ENCODE data around the gene RNF224.
"Not testable (repeated sequence)": the region's sequence is repeated elsewhere in the genome, so short reads cannot be mapped to it uniquely, and the experiment has no call there.

RNF224 gene

GRCh38 chr9:137255448-137256114, 28.3 kb downstream of the RNF224 start:
- DNase-seq = peak in 1 of 2 experiments; percentile 67

- no peak for DNase-seq
Measured at GRCh38 chr9:137256362-137256761, 29.1 kb downstream of the RNF224 start.

- DNase-seq = no peak
Measured at GRCh38 chr9:137256856-137257255, 29.6 kb downstream of the RNF224 start.

- DNase-seq = not testable (repeated sequence)
Measured at GRCh38 chr9:137262173-137262908, 35.0 kb downstream of the RNF224 start.

GRCh38 chr9:137262909-137263285, 35.6 kb downstream of the RNF224 start:
- no peak for DNase-seq

- DNase-seq = no peak
Measured at GRCh38 chr9:137263506-137263905, 36.2 kb downstream of the RNF224 start.

- no peak for DNase-seq
Measured at GRCh38 chr9:137264067-137264466, 36.8 kb downstream of the RNF224 start.

- DNase-seq = no peak
Measured at GRCh38 chr9:137265496-137266161, 38.3 kb downstream of the RNF224 start.

- no peak for DNase-seq
Measured at GRCh38 chr9:137266162-137266527, 38.8 kb downstream of the RNF224 start.

GRCh38 chr9:137266585-137267453, 39.5 kb downstream of the RNF224 start:
- no peak for DNase-seq

GRCh38 chr9:137267933-137268355, 40.6 kb downstream of the RNF224 start:
- DNase-seq = no peak

- DNase-seq = no peak
Measured at GRCh38 chr9:137268538-137269201, 41.4 kb downstream of the RNF224 start.

- peak in 1 of 2 experiments; percentile 34 for DNase-seq
Measured at GRCh38 chr9:137269231-137269772, 42.0 kb downstream of the RNF224 start.

- no peak for DNase-seq
Measured at GRCh38 chr9:137270929-137271695, 43.8 kb downstream of the RNF224 start.

- DNase-seq = no peak
Measured at GRCh38 chr9:137271696-137272076, 44.4 kb downstream of the RNF224 start.

- DNase-seq = no peak
Measured at GRCh38 chr9:137272241-137273094, 45.2 kb downstream of the RNF224 start.

GRCh38 chr9:137273095-137273490, 45.8 kb downstream of the RNF224 start:
- no peak for DNase-seq

GRCh38 chr9:137273611-137274320, 46.5 kb downstream of the RNF224 start:
- DNase-seq = no peak

- no peak for DNase-seq
Measured at GRCh38 chr9:137275203-137275587, 47.9 kb downstream of the RNF224 start.
